HG02610 (cell line): Measurements from ENCODE around the gene FOXF2.

Experiments used
- ATAC-seq: cut with Tn5 transposase; IDR thresholded peaks from one replicate; pipeline ENCODE4 v1.9.1; 2021; ENCODE audit warnings: mild to moderate bottlenecking, moderate library complexity; ENCODE audit not compliant: unreplicated experiment

The FOXF2 gene

GRCh38 chr6:1390133-1390945 is 963 bp downstream of the FOXF2 start:
- ATAC-seq: no peak

- ATAC-seq: no peak
Observed at GRCh38 chr6:1390946-1391799, 1.8 kb downstream of the FOXF2 start.

GRCh38 chr6:1391800-1392309 is 2.5 kb downstream of the FOXF2 start:
- no peak for ATAC-seq

GRCh38 chr6:1392813-1393640 is 3.7 kb downstream of the FOXF2 start:
- no peak for ATAC-seq

GRCh38 chr6:1393641-1394283 is 4.4 kb downstream of the FOXF2 start:
- ATAC-seq: no peak

- no peak for ATAC-seq
Observed at GRCh38 chr6:1394514-1395463, 5.4 kb downstream of the FOXF2 start.

GRCh38 chr6:1395506-1395905 is 6.1 kb downstream of the FOXF2 start:
- no peak for ATAC-seq

GRCh38 chr6:1395941-1396908 is 6.8 kb downstream of the FOXF2 start:
- ATAC-seq: no peak

GRCh38 chr6:1396952-1397868 is 7.8 kb downstream of the FOXF2 start:
- peak; percentile 87 for ATAC-seq

- ATAC-seq: no peak
Observed at GRCh38 chr6:1399085-1399780, 9.9 kb downstream of the FOXF2 start.

GRCh38 chr6:1400126-1400850 is 10.9 kb downstream of the FOXF2 start:
- ATAC-seq: no peak

- no peak for ATAC-seq
Observed at GRCh38 chr6:1402369-1402768, 13.0 kb downstream of the FOXF2 start.

GRCh38 chr6:1402868-1403267 is 13.5 kb downstream of the FOXF2 start:
- no peak for ATAC-seq

GRCh38 chr6:1403851-1404712 is 14.7 kb downstream of the FOXF2 start:
- ATAC-seq: no peak

- no peak for ATAC-seq
Observed at GRCh38 chr6:1404713-1405098, 15.3 kb downstream of the FOXF2 start.
